ENCODE data around the gene TBC1D22A. TPM values are rescaled to one million over a fixed set of nuclear protein-coding genes. Genes with fewer than 3 reads are reported as not detected.

The TBC1D22A gene
- total RNA-seq, 1 donor from 2014 or later, result 10.6 TPM

GRCh38 chr22:46841522-46841921 is 79.1 kb downstream of the TBC1D22A start:
- Histone ChIP-seq H3K9me3 (ENCODE audit: low read depth) (no peaks in the 10 kb centered on the region), H3K9ac (no peak overlapping the region), H2AFZ (replicated peaks) (no peak overlapping the region), H3K4me2 (no peak overlapping the region), H3K79me2 (ENCODE audit: low read depth) (no peaks in the 10 kb centered on the region), H3F3A (ENCODE audit: low read depth) (no peaks in the 10 kb centered on the region), H3K27me3 (no peaks in the 10 kb centered on the region), H3K4me1 (no peaks in the 10 kb centered on the region), H3K27ac (no peak overlapping the region), H4K20me1 (ENCODE audit: low read depth) (no peaks in the 10 kb centered on the region), H3K36me3 (no peaks in the 10 kb centered on the region), H3K4me3 (no peak overlapping the region)
- no peak for TF ChIP-seq EZH2phosphoT487 (IDR thresholded peaks at IDR 0.05)
- TF ChIP-seq CTCF (IDR thresholded peaks at IDR 0.05), result no peak
- TF ChIP-seq EZH2 (IDR thresholded peaks at IDR 0.05), result no peak
- DNase-seq (ENCODE audit: low spot score), result no peak
- Mint-ChIP-seq H3K4me1 (no peaks in the 10 kb centered on the region), H3K27ac (no peak overlapping the region), H3K9me3 (peaks cover 15% of the 10 kb centered on the region), H3K4me3 (no peak overlapping the region), H3K27me3 (ENCODE audit: insufficient read depth, low read depth) (peaks cover 6% of the 10 kb centered on the region), H3K36me3 (peaks cover 7% of the 10 kb centered on the region)

GRCh38 chr22:46842606-46843005 is 80.2 kb downstream of the TBC1D22A start:
- Histone ChIP-seq H3K4me2 (no peak overlapping the region), H3K27me3 (no peaks in the 10 kb centered on the region), H3K79me2 (ENCODE audit: low read depth) (no peaks in the 10 kb centered on the region), H2AFZ (replicated peaks) (no peak overlapping the region), H3K9me3 (ENCODE audit: low read depth) (no peaks in the 10 kb centered on the region), H3K36me3 (no peaks in the 10 kb centered on the region), H4K20me1 (ENCODE audit: low read depth) (no peaks in the 10 kb centered on the region), H3K27ac (no peak overlapping the region), H3K9ac (no peak overlapping the region), H3K4me3 (no peak overlapping the region), H3K4me1 (no peaks in the 10 kb centered on the region), H3F3A (ENCODE audit: low read depth) (no peaks in the 10 kb centered on the region)
- no peak for TF ChIP-seq CTCF (IDR thresholded peaks at IDR 0.05)
- no peak for TF ChIP-seq EZH2 (IDR thresholded peaks at IDR 0.05)
- no peak for TF ChIP-seq EZH2phosphoT487 (IDR thresholded peaks at IDR 0.05)
- DNase-seq (ENCODE audit: low spot score), result no peak
- Mint-ChIP-seq H3K4me1 (no peaks in the 10 kb centered on the region), H3K36me3 (peaks cover 6% of the 10 kb centered on the region), H3K27ac (no peak overlapping the region), H3K4me3 (no peak overlapping the region), H3K9me3 (peaks cover 6% of the 10 kb centered on the region), H3K27me3 (ENCODE audit: insufficient read depth, low read depth) (peaks cover 6% of the 10 kb centered on the region)

- no peaks in the 10 kb centered on the region for H3K36me3 ChIP-seq
- no peak overlapping the region for H3K27ac Mint-ChIP-seq
- no peak overlapping the region for H3K4me3 ChIP-seq
- no peaks in the 10 kb centered on the region for H3K9me3 ChIP-seq (ENCODE audit: low read depth)
- no peaks in the 10 kb centered on the region for H4K20me1 ChIP-seq (ENCODE audit: low read depth)
- no peak overlapping the region for H3K4me2 ChIP-seq
- no peaks in the 10 kb centered on the region for H3K4me1 Mint-ChIP-seq
- no peaks in the 10 kb centered on the region for H3K79me2 ChIP-seq (ENCODE audit: low read depth)
- H3F3A ChIP-seq (ENCODE audit: low read depth), result no peaks in the 10 kb centered on the region
- DNase-seq (ENCODE audit: low spot score), result no peak
- H3K4me3 Mint-ChIP-seq, result no peak overlapping the region
- no peaks in the 10 kb centered on the region for H3K4me1 ChIP-seq
- H2AFZ ChIP-seq (replicated peaks), result no peak overlapping the region
- TF ChIP-seq EZH2phosphoT487 (IDR thresholded peaks at IDR 0.05) (no peak), EZH2 (IDR thresholded peaks at IDR 0.05) (no peak), CTCF (IDR thresholded peaks at IDR 0.05) (no peak)
- H3K36me3 Mint-ChIP-seq, result peaks cover 4% of the 10 kb centered on the region
- H3K9me3 Mint-ChIP-seq, result peaks cover 3% of the 10 kb centered on the region
- H3K27ac ChIP-seq, result no peak overlapping the region
- H3K9ac ChIP-seq, result no peak overlapping the region
- H3K27me3 ChIP-seq, result no peaks in the 10 kb centered on the region
- peaks cover 6% of the 10 kb centered on the region for H3K27me3 Mint-ChIP-seq (ENCODE audit: insufficient read depth, low read depth)
Measured at GRCh38 chr22:46843821-46844255, 81.4 kb downstream of the TBC1D22A start.

Measured in neural progenitor cell (in vitro differentiated cells).